Lower leg skin (tissue), 3 donors: ENCODE measurements around the gene LRBA.

Source experiments
- POLR2A ChIP-seq, 2 donors: fragments of 450-650 bp; IDR thresholded peaks; one replicate each; pipeline ENCODE4 v1.6.1; 2016 to 2017; ENCODE audit warnings: antibody characterized with exemption in 2 of 2, mild to moderate bottlenecking in 1 of 2, moderate library complexity in 1 of 2
- TF ChIP-seq, protein P1 (sequence below), 3 donors: fragments of 450-650 bp; IDR thresholded peaks; one replicate each; pipeline ENCODE4 v1.5.1; 2016; ENCODE audit warnings: antibody characterized with exemption in 3 of 3, mild to moderate bottlenecking in 3 of 3, moderate library complexity in 2 of 3

DNA sequence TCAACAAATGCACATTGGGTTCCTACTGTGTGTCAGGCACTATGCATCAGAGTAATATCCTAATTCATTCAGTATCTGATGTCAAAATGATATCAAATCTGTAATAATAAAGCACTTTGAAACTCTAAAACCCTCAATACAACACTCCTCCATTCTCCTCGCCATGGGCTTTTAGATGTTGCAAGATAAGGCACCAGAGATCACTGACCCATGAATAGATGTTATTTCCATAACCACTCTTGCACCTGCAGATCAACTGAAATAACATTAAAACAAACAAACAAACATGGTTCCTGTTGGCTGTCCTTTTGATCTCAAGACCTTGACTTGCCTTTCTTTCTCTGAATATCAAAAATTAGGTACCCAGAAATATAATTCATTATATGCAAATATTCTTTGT lies 333.0 kb downstream of the LRBA start:
- TF ChIP-seq POLR2A (IDR thresholded peaks at IDR 0.05) = no peak
- TF ChIP-seq, protein P1, sequence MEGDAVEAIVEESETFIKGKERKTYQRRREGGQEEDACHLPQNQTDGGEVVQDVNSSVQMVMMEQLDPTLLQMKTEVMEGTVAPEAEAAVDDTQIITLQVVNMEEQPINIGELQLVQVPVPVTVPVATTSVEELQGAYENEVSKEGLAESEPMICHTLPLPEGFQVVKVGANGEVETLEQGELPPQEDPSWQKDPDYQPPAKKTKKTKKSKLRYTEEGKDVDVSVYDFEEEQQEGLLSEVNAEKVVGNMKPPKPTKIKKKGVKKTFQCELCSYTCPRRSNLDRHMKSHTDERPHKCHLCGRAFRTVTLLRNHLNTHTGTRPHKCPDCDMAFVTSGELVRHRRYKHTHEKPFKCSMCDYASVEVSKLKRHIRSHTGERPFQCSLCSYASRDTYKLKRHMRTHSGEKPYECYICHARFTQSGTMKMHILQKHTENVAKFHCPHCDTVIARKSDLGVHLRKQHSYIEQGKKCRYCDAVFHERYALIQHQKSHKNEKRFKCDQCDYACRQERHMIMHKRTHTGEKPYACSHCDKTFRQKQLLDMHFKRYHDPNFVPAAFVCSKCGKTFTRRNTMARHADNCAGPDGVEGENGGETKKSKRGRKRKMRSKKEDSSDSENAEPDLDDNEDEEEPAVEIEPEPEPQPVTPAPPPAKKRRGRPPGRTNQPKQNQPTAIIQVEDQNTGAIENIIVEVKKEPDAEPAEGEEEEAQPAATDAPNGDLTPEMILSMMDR (IDR thresholded peaks at IDR 0.05) = no peak
